Retina (tissue), 1 donor: ENCODE results near the gene RAB11FIP3.

ENCODE experiments used
- DNase-seq: peaks from one replicate; pipeline ENCODE4 v3.0.0-alpha.2; 2016

The RAB11FIP3 gene

DNA sequence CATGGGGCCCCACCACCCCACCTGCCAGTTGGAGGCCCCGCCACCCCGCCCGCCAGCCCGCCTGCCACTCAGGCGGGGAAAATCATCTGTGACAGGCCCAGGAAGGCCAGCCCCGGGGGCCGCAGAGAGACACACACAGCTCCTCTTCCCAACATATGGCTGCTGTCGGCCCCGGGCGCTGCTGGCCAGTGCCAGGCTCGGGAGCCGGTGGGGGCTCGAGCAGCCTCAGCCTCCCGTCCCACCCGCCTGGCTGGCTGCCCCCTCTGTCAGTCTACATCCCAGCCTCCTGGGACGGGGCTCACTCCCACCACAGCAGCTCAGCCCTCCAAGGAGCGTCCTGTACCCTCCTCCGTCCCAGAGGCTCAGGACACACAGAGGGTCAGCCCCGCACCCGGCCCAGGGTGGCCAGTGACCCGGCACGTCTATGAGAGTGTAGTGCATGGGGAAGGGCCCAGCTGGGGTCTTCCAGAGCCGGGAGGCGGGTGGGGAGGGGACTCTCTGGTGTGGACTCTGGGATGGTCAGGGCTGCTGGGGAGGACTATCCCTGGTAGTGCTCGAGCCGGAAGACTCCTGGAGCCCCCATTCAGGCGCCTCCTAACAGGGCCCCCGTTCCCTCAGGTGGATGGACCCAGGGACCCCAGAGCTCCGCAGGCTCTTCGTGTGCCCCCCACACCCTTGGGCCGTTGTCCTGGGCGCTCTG lies 131.2 kb downstream of the RAB11FIP3 start:
- DNase-seq, result peak; percentile 86

GRCh38 chr16:557463-558297 lies 132.2 kb downstream of the RAB11FIP3 start:
- DNase-seq, result peak; percentile 43

GRCh38 chr16:558298-559020 lies 133.0 kb downstream of the RAB11FIP3 start:
- DNase-seq, result peak; percentile 48

DNA sequence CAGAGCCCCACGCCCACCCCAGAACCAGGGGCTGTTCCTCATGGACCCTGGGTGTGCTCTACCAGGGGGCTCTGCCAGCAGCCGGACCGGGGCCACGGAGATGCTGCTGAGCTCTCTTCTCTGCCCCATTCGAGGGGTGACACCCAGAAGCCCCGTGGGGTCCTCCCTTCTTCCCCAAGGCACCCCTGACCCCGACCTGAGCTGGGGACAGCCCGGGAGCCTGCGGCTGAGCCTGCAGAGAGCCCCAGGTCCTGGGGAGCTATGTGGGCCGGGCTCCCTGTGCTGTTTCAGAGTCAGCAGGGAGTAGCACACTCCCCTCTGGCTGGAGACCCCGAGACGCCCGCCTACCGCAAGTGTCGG lies 133.6 kb downstream of the RAB11FIP3 start:
- DNase-seq, result no peak

DNA sequence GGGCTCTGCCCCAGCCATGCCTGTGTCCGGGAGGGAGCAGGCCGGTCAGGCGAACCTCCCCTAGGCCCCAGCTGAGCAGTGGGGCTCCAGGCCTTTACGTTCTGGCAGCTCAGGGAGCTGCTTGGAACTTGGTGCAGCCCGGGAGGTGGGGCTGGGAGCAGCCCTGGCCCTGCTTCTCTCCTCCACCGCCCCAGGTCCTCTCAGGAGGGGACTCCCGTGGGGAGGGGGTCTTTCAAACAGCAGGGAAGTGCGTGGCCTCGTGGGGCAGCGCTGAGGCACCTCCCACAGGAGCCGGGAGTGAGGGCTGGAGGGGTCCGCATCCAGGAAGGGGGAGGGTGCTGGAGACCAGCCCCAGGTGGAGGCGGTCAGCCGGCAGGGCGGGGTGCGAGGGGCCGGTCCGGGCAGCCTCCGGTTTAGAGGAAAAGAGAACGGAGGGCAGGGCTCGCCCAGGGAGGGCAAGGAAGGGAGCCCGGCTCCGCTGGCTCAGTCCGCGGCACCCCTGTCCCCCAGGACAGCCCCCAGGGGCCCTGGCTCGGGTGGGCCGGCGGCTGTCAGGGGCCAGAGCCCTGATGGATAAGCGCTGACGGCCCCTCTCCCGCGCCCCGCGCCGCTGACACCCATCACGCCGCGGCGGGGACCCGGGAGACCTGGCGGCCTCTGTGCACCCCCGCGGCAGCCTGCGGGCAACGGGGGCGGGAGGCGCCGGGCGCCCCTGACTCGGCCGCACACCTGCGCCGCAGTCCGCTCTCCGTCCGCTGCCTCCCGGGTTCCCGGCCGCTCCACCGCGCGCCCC lies 134.2 kb downstream of the RAB11FIP3 start:
- peak; percentile 50 for DNase-seq

DNA sequence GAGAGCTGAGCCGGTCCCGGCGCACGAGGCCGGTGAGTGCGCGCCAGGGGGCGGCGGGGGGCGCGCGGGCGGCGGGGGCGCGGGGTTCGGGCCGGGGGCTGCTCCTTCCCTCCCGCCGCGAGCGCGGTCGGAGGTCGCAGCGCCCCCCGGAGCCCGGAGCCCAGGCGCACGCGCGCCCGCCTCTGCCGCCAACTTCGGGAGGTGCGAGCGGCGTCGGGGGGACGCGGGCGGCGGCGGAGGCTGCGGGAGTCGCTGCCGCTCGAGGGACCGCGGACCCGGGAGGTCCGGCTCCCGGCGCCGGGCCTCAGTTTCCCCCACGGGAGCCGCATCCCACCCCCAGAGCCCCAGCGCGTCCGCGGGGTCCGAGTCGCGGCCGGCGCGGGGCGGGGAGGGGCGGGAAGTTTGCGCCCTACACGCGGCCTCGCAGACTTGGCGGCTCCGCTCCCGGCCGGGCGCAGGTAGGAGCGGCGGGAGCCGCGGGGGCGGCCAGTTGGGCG lies 134.8 kb downstream of the RAB11FIP3 start, which contains the start of gene PRR35:
Gene PRR35, plus strand, starts transcription at position 191 of the 497 bp plus-strand sequence. CDS start 2,901 bp downstream, outside the sequence.
- no peak for DNase-seq

DNA sequence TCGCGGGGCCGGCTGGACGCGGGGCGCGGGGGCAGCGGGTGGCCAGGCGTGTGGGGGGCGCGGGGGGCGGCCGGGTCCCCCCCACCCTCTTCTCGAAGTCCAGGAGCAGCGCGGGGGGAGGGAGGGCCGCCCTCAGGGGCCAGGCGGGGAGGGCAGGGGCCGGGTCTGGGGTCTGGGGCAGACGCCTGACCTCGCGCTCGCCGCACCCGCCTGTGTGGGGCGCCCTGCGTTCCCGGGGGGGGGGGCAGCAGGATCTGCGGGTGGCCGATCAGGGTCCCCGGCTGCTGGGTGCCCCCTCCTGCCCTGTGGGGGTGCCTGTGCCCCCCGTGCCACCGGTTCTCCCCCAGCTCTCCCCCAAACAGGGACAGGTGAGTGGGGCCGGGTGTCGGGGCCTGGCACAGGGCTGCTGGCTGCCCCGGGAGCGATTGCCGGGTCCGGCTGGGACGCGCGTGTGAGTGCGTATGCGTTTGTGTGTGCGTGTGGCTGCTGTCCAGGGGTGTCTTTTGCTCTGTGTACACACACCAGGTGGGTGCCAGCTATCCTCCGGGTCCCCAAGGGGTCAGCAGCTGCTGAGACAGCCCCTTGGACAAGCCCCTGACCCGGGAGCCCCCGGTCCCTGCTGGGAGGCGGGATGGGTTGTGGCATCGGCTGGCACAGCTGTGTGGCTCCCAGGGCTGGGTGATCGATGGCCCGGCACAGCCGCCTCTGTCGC lies 135.4 kb downstream of the RAB11FIP3 start:
- DNase-seq, result peak; percentile 47

DNA sequence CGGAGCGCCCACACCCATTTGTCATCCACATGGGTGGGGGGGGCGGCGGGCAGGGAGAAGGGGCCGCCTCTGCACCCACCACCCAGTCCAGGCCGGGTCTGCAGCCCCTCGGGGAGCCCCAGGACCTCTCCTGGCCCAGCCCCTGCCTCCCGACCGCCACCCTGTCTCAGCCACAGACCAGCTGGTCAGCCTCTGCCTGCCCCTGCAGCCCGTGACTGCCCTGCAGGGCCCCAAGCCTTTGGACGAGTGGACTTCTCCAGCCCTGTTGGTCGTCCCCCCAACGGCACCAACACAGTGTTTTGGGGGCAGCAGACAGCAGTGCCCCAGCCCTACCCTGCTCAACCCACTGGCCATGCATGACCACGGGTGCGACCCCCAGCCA lies 136.0 kb downstream of the RAB11FIP3 start:
- DNase-seq, result no peak

DNA sequence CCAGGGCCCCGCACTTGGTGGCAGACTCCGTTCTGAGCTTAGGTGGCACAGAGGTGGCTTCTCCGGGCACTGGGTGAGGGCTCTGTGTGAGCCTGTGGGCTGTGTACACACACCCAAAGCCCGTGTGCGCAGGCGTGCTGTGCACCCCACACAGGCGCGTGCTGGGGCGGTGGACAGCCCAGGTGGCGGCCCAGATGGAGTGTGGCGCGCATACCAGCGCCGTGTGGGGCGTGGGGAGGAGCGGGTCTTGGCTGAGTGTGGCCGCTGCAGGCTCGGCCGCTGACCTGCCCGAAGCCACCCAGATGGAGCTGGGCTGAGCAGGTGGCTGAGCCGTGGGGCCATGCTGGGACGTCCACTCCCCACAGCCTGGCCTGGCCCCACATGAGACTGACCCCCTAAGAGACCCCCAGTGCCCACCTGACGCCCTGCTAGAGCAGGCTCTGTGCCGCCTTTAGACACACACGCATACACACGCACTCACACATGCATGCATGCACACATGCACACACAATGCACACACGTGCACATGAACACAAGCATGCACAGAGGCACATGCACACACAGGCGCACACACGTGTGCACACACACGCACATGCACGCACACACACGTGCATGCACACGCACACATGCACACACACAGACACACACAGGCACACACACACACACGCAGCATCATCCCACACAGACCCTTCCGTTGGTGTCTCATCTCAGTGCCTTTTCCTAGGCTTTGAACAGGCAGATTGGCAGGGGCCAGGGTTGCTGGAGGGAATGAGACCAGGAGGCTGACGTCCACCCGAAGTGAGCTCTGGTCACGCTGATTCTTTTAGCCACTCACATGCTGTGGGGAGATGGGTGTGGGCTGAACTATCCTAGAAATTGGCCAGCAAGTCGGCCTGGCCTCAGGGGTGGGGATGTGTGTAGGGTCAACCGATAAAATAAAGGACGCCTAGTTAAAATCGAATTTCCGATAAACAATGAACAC lies 136.8 kb downstream of the RAB11FIP3 start:
- DNase-seq, result no peak

GRCh38 chr16:563072-563644 lies 137.7 kb downstream of the RAB11FIP3 start:
- no peak for DNase-seq

DNA sequence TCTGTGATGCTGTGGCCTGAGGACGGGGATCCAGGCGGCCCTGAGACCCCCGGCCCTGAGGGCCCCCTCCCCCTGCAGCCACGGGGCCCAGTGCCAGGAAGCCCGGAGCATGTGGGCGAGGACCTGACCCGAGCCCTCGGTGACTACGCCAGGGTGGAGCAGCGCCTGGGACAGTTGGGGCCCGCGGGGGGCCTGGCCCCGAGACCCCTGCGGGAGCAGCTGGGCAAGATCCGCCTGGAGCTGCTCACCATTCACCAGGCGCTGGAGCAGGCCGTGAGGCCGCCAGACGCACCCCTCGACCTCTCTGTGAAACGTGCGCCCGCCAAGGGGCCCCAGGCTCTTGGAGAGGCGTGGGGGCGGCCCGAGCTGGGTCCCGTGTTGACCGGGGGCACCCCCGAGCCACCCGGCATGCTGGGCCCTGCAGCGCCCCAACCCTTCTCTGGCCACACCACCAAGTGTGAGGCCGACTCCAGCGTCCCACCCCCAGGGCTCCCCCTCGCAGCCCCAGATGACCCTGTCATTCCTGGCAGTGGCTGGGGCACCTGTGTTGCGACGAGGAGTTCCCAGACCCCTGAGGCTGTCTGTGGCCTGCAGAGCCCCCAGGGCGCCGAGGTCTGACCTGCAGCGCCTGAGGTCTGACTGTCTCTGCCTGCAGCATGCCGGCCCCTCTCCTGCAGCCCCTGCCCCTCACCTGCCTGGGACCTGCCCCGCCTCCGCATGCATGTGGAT lies 139.4 kb downstream of the RAB11FIP3 start:
- DNase-seq, result no peak

GRCh38 chr16:565419-566330 lies 140.2 kb downstream of the RAB11FIP3 start:
- peak; percentile 69 for DNase-seq

- peak; percentile 73 for DNase-seq
Observed at GRCh38 chr16:566475-567372, 141.3 kb downstream of the RAB11FIP3 start, which contains the start of gene NHLRC4. NHLRC4 (plus strand) TSS chr16:567005; CDS start chr16:568048, 1,043 bp downstream.

DNA sequence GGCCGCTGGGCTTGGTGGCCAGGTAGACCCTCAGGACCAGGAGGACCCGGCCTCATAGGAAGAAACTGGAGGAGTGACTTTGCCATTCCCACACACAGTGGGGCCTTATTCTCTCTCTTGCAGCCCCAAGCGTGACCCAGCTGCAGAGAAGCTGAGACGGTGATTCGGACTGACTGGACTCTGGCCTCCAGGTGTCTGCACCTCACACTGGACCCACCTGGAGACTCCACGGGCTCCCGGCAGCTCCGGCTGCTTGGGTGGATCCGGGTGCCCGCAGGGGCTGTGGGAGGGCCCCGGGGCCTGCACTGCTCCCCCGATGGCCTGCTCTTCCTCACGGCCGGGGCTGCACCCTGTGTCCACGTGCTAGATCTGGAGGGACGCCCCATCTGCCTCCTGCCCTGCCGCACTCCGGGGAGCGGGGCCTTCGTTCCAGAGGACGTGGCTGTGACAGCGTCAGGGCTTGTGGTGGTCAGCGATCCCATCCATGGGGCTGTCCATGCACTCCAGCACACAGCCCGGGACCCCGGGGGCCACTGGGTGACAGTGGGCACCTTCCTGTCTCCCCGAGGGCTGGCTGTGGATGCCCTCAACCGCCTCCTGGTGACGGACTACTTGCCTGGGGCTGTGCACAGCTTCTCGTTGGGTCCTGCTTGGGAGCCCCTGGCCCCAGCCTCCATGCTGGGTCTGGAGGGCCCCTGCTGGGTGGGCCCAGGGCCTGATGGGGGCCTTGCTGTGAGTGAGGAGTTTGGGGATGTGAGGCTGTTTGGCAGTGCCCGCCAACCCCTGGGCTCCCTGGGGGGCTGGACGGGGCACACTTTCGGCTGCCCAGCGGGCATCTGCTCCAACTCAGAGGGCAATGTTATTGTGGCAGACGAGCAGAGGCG lies 142.2 kb downstream of the RAB11FIP3 start:
- no peak for DNase-seq

- DNase-seq, result no peak
Observed at GRCh38 chr16:568401-569258, 143.2 kb downstream of the RAB11FIP3 start.
